HepG2 (cell line): ENCODE results near the gene DOCK1. TPM values are rescaled to one million over a fixed set of nuclear protein-coding genes. Genes with fewer than 3 reads are reported as not detected.

Source experiments
- ATAC-seq: fragments of 200-7000 bp; cut with Tn5 transposase; 3 replicates; pipeline ENCODE4 v1.9.1; 2020; ENCODE audit warnings: mild to moderate bottlenecking, moderate library complexity
- BruUV-seq: library from RNA; stranded (reverse); fragments of 400-500 nt; replicated peaks from 2 replicates; lab custom pipeline; 2021; lab: Mats Ljungman, UMichigan
- CTCF ChIA-PET: fragments of 300-600 bp; formaldehyde crosslinking; extraction: SDS; loops from one replicate; lab custom pipeline; 2021; ENCODE audit warnings: low total read pairs, inconsistent platforms, low intra/inter-chr PET ratio; lab: Yijun Ruan, JAX
- POLR2A ChIA-PET: fragments of 350-600 bp; sonication (Branson Sonifier 250); formaldehyde crosslinking; loops from one replicate; lab custom pipeline; 2020; ENCODE audit warnings: antibody characterized with exemption, inconsistent platforms; lab: Yijun Ruan, JAX
- DNase-seq: peaks from one replicate; pipeline ENCODE4 v3.0.0-alpha.2; 2015; ENCODE audit warnings: low spot score
- FAIRE-seq: peaks from 3 replicates; lab custom pipeline; 2011; peaks lifted over from hg19 to GRCh38; lab: Jason Lieb, UNC
- H2AFZ ChIP-seq: one replicate; pipeline ENCODE4 v1.6.1; 2011; ENCODE audit warnings: low read length, inconsistent platforms
- H3K27ac ChIP-seq: fragments of 300-600 bp; 3 replicates; pipeline ENCODE4 v1.8.0; 2011; ENCODE audit warnings: mixed run types, mild to moderate bottlenecking, mixed read lengths, low read length, inconsistent platforms; ENCODE audit not compliant: insufficient read depth; ENCODE audit errors: extremely low read length
- H3K27me3 ChIP-seq, 2 experiments: fragments of 200-600 bp in 1 of 2; 2 replicates in 1 of 2; 3 replicates in 1 of 2; pipeline versions ENCODE4 v1.6.0 to v1.8.0; 2011; ENCODE audit warnings: low read length in 2 of 2, mild to moderate bottlenecking in 2 of 2, moderate library complexity in 2 of 2, inconsistent platforms in 1 of 2; ENCODE audit not compliant: insufficient read depth in 2 of 2, control insufficient read depth in 1 of 2
- H3K36me3 ChIP-seq, 2 experiments: fragments of 200-600 bp in 1 of 2; replicated peaks in 1 of 2; 2 replicates in 1 of 2; 3 replicates in 1 of 2; pipeline versions ENCODE4 v1.5.1 to v1.8.0; 2011; ENCODE audit warnings: low read length in 2 of 2, inconsistent platforms in 1 of 2; ENCODE audit not compliant: insufficient read depth in 2 of 2, control insufficient read depth in 1 of 2
- H3K4me1 ChIP-seq: 2 replicates; pipeline ENCODE4 v1.5.1; 2012; ENCODE audit warnings: low read length, inconsistent platforms; ENCODE audit not compliant: insufficient read depth
- H3K4me2 ChIP-seq: 2 replicates; pipeline ENCODE4 v1.6.0; 2011; ENCODE audit warnings: low read depth, low read length, inconsistent platforms
- H3K4me3 ChIP-seq, 3 experiments: fragments of 200-600 bp in 1 of 3; sonication (generic), shearing (Covaris generic) in 1 of 3; replicated peaks in 1 of 3; 2 replicates each; pipeline ENCODE4 v1.5.1; 2011 to 2016; ENCODE audit warnings: low read length in 3 of 3, inconsistent platforms in 2 of 3, low read depth in 2 of 3, mild to moderate bottlenecking in 2 of 3, control low read depth in 1 of 3, mixed read lengths in 1 of 3; ENCODE audit not compliant: insufficient read depth in 1 of 3
- H3K79me2 ChIP-seq: one replicate; pipeline ENCODE4 v1.6.1; 2011; ENCODE audit warnings: low read length, inconsistent platforms; ENCODE audit not compliant: insufficient read depth
- H3K9ac ChIP-seq: 2 replicates; pipeline ENCODE4 v1.6.0; 2011; ENCODE audit warnings: mild to moderate bottlenecking, low read depth, low read length, inconsistent platforms; ENCODE audit not compliant: insufficient read depth
- H3K9me3 ChIP-seq: 2 replicates; pipeline ENCODE4 v1.5.1; 2012; ENCODE audit warnings: mild to moderate bottlenecking, low read length
- H4K20me1 ChIP-seq: 2 replicates; pipeline ENCODE4 v1.6.0; 2011; ENCODE audit warnings: inconsistent platforms, mild to moderate bottlenecking, low read length, moderate library complexity; ENCODE audit not compliant: insufficient read depth
- CAMTA2 ChIP-seq: sonication (generic); formaldehyde crosslinking; IDR thresholded peaks from 2 replicates; pipeline ENCODE4 v1.4.0; 2020; ENCODE audit warnings: mild to moderate bottlenecking, missing genetic modification reagents, borderline replicate concordance
- HDAC2 ChIP-seq: sonication (generic); formaldehyde crosslinking; IDR thresholded peaks from 2 replicates; pipeline ENCODE4 v1.4.0; 2020; ENCODE audit warnings: missing genetic modification reagents
- HNRNPUL1 ChIP-seq: fragments of 200-400 bp; formaldehyde crosslinking; IDR thresholded peaks from 2 replicates; pipeline ENCODE4 v1.6.1; 2017; ENCODE audit warnings: low read depth, mild to moderate bottlenecking, low read length, moderate library complexity
- KAT8 ChIP-seq: IDR thresholded peaks from 2 replicates; pipeline ENCODE4 v1.6.1; 2016; ENCODE audit warnings: missing genetic modification reagents, missing compliant biosample characterization
- MLX ChIP-seq: IDR thresholded peaks from 2 replicates; pipeline ENCODE4 v1.6.1; 2016
- MZF1 ChIP-seq: sonication (generic); formaldehyde crosslinking; IDR thresholded peaks from 2 replicates; pipeline ENCODE4 v1.8.1; 2023; ENCODE audit warnings: mild to moderate bottlenecking, missing genetic modification reagents, borderline replicate concordance
- NCOA2 ChIP-seq: sonication (generic); formaldehyde crosslinking; IDR thresholded peaks from 2 replicates; pipeline ENCODE4 v1.8.0; 2022; ENCODE audit warnings: inconsistent platforms
- RARA ChIP-seq: IDR thresholded peaks from 2 replicates; pipeline ENCODE4 v1.6.1; 2016; ENCODE audit warnings: missing genetic modification reagents, missing compliant biosample characterization
- RELA ChIP-seq: sonication (generic); formaldehyde crosslinking; IDR thresholded peaks from 2 replicates; pipeline ENCODE4 v1.4.0; 2020; ENCODE audit warnings: missing genetic modification reagents
- RNF2 ChIP-seq: fragments of 450-650 bp; conservative IDR thresholded peaks from 2 replicates; pipeline ENCODE4 v1.6.1; 2016; ENCODE audit warnings: low read depth
- SATB2 ChIP-seq: sonication (generic); formaldehyde crosslinking; IDR thresholded peaks from 2 replicates; pipeline ENCODE4 v1.5.0; 2020; ENCODE audit warnings: missing genetic modification reagents
- SNRNP70 ChIP-seq: fragments of 200-400 bp; formaldehyde crosslinking; IDR thresholded peaks from 2 replicates; pipeline ENCODE4 v1.6.1; 2017; ENCODE audit warnings: mild to moderate bottlenecking, low read depth, low read length, moderate library complexity
- SOX6 ChIP-seq, 2 experiments: fragments of 450-650 bp in 1 of 2; sonication (generic) in 1 of 2; formaldehyde crosslinking in 1 of 2; IDR thresholded peaks; 2 replicates each; pipeline versions ENCODE4 v1.4.0 to v1.6.1; 2017 to 2020; ENCODE audit warnings: antibody characterized with exemption in 1 of 2, mild to moderate bottlenecking in 1 of 2, missing genetic modification reagents in 1 of 2
- TCF7L2 ChIP-seq: IDR thresholded peaks from 2 replicates; pipeline ENCODE4 v1.6.1; 2011; ENCODE audit warnings: mild to moderate bottlenecking, low read depth, low read length, moderate library complexity
- ZNF12 ChIP-seq: sonication (generic); formaldehyde crosslinking; IDR thresholded peaks from 2 replicates; pipeline ENCODE4 v1.5.0; 2020; ENCODE audit warnings: missing genetic modification reagents
- ZNF326 ChIP-seq: sonication (generic); formaldehyde crosslinking; IDR thresholded peaks from 2 replicates; pipeline ENCODE4 v1.4.0; 2020; ENCODE audit warnings: missing genetic modification reagents, borderline replicate concordance
- ZNF335 ChIP-seq: sonication (generic); formaldehyde crosslinking; IDR thresholded peaks from 2 replicates; pipeline ENCODE4 v1.4.0; 2020; ENCODE audit warnings: missing genetic modification reagents
- ZNF446 ChIP-seq: sonication (generic); formaldehyde crosslinking; IDR thresholded peaks from 2 replicates; pipeline ENCODE4 v1.5.0; 2020; ENCODE audit warnings: mild to moderate bottlenecking, missing genetic modification reagents
- ZSCAN30 ChIP-seq: sonication (generic); formaldehyde crosslinking; IDR thresholded peaks from 2 replicates; pipeline ENCODE4 v1.5.0; 2020; ENCODE audit warnings: mild to moderate bottlenecking, missing genetic modification reagents
- WGBS: methylation state at CpG from one replicate; pipeline ENCODE4 v1.1.6; 2017; ENCODE audit warnings: low lambda C conversion rate; 5-methylcytosine and 5-hydroxymethylcytosine counted together
- in situ Hi-C: cut with HindIII; loops from 2 replicates; pipeline ENCODE4 v1.10.0; 2017; ENCODE audit warnings: low pct_unique_long_range_greater_than_20kb; ENCODE audit not compliant: extremely low pct_ligation_motif_present
- intact Hi-C: fragments of 100-400 bp; cut with micrococcal nuclease; formaldehyde crosslinking; loops from one replicate; pipeline ENCODE4 v1.10.0; 2022; ENCODE audit not compliant: unreplicated experiment
- polyA plus RNA-seq, 8 experiments: library from polyadenylated mRNA; depleted of rRNA in 3 of 8; stranded (reverse) in 7 of 8; unstranded in 1 of 8; fragments of >200 nt; fragmentation: Illumina TruSeq in 4 of 8; extraction: Trizol in 4 of 8; gene quantifications; 2 replicates each; pipeline versions ENCODE4 v1.2.1 to v1.2.3, GENCODE V29; 2011 to 2016; ENCODE audit warnings: low read depth in 4 of 8, missing spikeins in 1 of 8, mixed read lengths in 1 of 8; ENCODE audit not compliant: insufficient read depth in 1 of 8
- total RNA-seq, 5 experiments: library from RNA; depleted of rRNA; stranded (reverse); fragments of >200 nt; fragmentation: Illumina TruSeq; extraction: Trizol; gene quantifications; 2 replicates each; pipeline ENCODE4 v1.2.3, GENCODE V29; 2016; ENCODE audit warnings: low read depth in 1 of 5
- TF ChIP-seq, protein P1 (sequence below): sonication (generic); formaldehyde crosslinking; IDR thresholded peaks from 2 replicates; pipeline ENCODE4 v1.4.0; 2020; ENCODE audit warnings: mild to moderate bottlenecking, missing genetic modification reagents

DOCK1 gene
- total and polyA plus RNA-seq, 2 of the 13 experiments (the other 11 are each of a cell fraction or from before 2014, with no cell fraction given), result 8.3 to 25.5 TPM

DNA sequence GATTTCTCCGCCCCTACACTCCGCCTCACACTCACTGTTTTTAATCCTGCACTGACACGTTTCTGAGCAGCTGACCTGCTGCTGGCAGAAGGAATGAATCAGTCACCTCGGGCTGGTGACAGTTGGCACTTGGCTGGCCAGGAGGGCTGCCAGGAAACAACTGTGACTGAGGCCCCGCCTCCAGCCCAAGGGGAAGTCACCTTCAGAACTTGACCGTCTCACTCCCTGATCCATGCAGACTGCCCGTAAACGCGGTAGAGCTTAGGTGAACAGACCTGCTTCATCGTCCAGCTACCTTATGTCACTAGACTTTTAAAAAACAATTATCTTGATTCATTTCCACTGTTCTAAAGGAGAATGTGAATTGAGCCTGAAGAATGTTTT is 107.5 kb downstream of the DOCK1 start:
- Histone ChIP-seq H3K9me3 (no peaks in the 10 kb centered on the region), H3K9ac (no peak overlapping the region), H2AFZ (no peak overlapping the region), H3K79me2 (no peaks in the 10 kb centered on the region), H3K4me2 (no peak overlapping the region), H4K20me1 (no peaks in the 10 kb centered on the region), H3K36me3 (peaks cover 6 to 39% of the 10 kb centered on the region in 2 experiments; a peak in 4 of 5 replicates), H3K27ac (no peak overlapping the region), H3K4me1 (peaks cover 11% of the 10 kb centered on the region; the same call in 1 of the 2 replicates), H3K4me3 (no peak overlapping the region), H3K27me3 (no peaks in the 10 kb centered on the region; a peak in 1 of 5 replicates)
- WGBS, result 96% methylated on average over 10 of the region's 10 CpGs
- CTCF ChIA-PET, result no interaction called here
- no peak for DNase-seq
- POLR2A ChIA-PET, result no interaction called here
- BruUV-seq, result no TSS peak
- intact Hi-C loops (no loop called here), in situ Hi-C loops (no loop called here)
- no peak for TF ChIP-seq ZSCAN30 (CRISPR knock-in tag)
- TF ChIP-seq ZNF335, result no peak
- TF ChIP-seq MZF1, result no peak
- no peak for TF ChIP-seq RNF2
- no peak for TF ChIP-seq CAMTA2 (CRISPR knock-in tag)
- TF ChIP-seq KAT8 (CRISPR knock-in tag), result no peak
- no peak for TF ChIP-seq TCF7L2
- TF ChIP-seq HDAC2, result no peak
- no peak for FAIRE-seq
- ATAC-seq, result no peak

- H3K27ac ChIP-seq, result no peak overlapping the region
- no peaks in the 10 kb centered on the region for H3K9me3 ChIP-seq
- FAIRE-seq (no peak), DNase-seq (no peak), ATAC-seq (no peak)
- no peaks in the 10 kb centered on the region for H4K20me1 ChIP-seq
- H3K4me2 ChIP-seq, result no peak overlapping the region
- ChIA-PET CTCF (no interaction called here), POLR2A (no interaction called here)
- H3K4me1 ChIP-seq, result peaks cover 11% of the 10 kb centered on the region; the same call in 1 of the 2 replicates
- H3K4me3 ChIP-seq, result no peak overlapping the region
- H2AFZ ChIP-seq, result no peak overlapping the region
- intact Hi-C loops (no loop called here), in situ Hi-C loops (no loop called here)
- no TSS peak for BruUV-seq
- peaks cover 6 to 44% of the 10 kb centered on the region in 2 experiments; a peak in 4 of 5 replicates for H3K36me3 ChIP-seq
- H3K9ac ChIP-seq, result no peak overlapping the region
- H3K79me2 ChIP-seq, result no peaks in the 10 kb centered on the region
- no peaks in the 10 kb centered on the region; a peak in 1 of 5 replicates for H3K27me3 ChIP-seq
- WGBS, result 88% methylated on average over 9 of the region's 9 CpGs
- TF ChIP-seq HNRNPUL1 (no peak), SNRNP70 (no peak), SOX6 (IDR thresholded peaks at IDR 0.05) (no peak), SOX6 (CRISPR knock-in tag; IDR thresholded peaks at IDR 0.05) (no peak), RELA (no peak), ZNF326 (CRISPR knock-in tag) (no peak), SATB2 (CRISPR knock-in tag) (no peak), RARA (CRISPR knock-in tag) (no peak), ZNF446 (no peak), NCOA2 (CRISPR knock-in tag) (no peak), ZNF12 (CRISPR knock-in tag) (no peak), MLX (CRISPR knock-in tag) (no peak)
- TF ChIP-seq, protein P1, sequence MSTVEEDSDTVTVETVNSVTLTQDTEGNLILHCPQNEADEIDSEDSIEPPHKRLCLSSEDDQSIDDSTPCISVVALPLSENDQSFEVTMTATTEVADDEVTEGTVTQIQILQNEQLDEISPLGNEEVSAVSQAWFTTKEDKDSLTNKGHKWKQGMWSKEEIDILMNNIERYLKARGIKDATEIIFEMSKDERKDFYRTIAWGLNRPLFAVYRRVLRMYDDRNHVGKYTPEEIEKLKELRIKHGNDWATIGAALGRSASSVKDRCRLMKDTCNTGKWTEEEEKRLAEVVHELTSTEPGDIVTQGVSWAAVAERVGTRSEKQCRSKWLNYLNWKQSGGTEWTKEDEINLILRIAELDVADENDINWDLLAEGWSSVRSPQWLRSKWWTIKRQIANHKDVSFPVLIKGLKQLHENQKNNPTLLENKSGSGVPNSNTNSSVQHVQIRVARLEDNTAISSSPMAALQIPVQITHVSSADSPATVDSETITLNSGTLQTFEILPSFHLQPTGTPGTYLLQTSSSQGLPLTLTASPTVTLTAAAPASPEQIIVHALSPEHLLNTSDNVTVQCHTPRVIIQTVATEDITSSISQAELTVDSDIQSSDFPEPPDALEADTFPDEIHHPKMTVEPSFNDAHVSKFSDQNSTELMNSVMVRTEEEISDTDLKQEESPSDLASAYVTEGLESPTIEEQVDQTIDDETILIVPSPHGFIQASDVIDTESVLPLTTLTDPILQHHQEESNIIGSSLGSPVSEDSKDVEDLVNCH (CRISPR knock-in tag), result no peak
These were observed 108.0 kb downstream of the DOCK1 start for GRCh38 chr10:127013211-127013656.
